Esophagus muscularis mucosa (tissue), 4 donors: ENCODE data around the gene MAD1L1. TPM values are rescaled to one million over a fixed set of nuclear protein-coding genes. Genes with fewer than 3 reads are reported as not detected.
"Not testable (repeated sequence)": the region's sequence is repeated elsewhere in the genome, so short reads cannot be mapped to it uniquely, and the experiment has no call there.

Experiments used
- DNase-seq: peaks from one replicate; pipeline ENCODE4 v3.0.0-alpha.2; 2017; ENCODE audit errors: extremely low spot score
- H3K27ac ChIP-seq, 4 donors: fragments of 200-600 bp; sonication (generic); replicated peaks in 1 of 4; 1 replicate in 3 of 4; 2 replicates in 1 of 4; pipeline ENCODE4 v1.5.1; 2016 to 2019; ENCODE audit warnings: mild to moderate bottlenecking in 1 of 4
- H3K27me3 ChIP-seq, 4 donors: fragments of 200-600 bp; sonication (generic); one replicate each; pipeline versions ENCODE4 v1.5.1 to v1.6.0; 2016 to 2019
- H3K36me3 ChIP-seq, 4 donors: fragments of 200-600 bp; sonication (generic); one replicate each; pipeline ENCODE4 v1.5.1; 2016 to 2019
- H3K4me1 ChIP-seq, 4 donors: fragments of 200-600 bp; sonication (generic); one replicate each; pipeline ENCODE4 v1.5.1; 2016 to 2019
- H3K4me3 ChIP-seq, 4 donors: fragments of 200-600 bp; sonication (generic); 1 replicate in 2 of 4; 2 replicates in 2 of 4; pipeline ENCODE4 v1.5.1; 2016 to 2019; ENCODE audit warnings: mild to moderate bottlenecking in 4 of 4, moderate library complexity in 1 of 4
- H3K9me3 ChIP-seq, 4 donors: fragments of 200-600 bp; sonication (generic); 1 replicate in 3 of 4; 2 replicates in 1 of 4; pipeline ENCODE4 v1.5.1; 2016 to 2019
- EP300 ChIP-seq: sonication (generic); formaldehyde crosslinking; IDR thresholded peaks from one replicate; pipeline ENCODE4 v1.6.1; 2017; ENCODE audit warnings: antibody characterized with exemption
- POLR2A ChIP-seq: fragments of 450-650 bp; IDR thresholded peaks from one replicate; pipeline ENCODE4 v1.6.1; 2017; ENCODE audit warnings: antibody characterized with exemption, moderate library complexity, mild to moderate bottlenecking, low read depth
- POLR2AphosphoS5 ChIP-seq, 2 donors: sonication (generic); formaldehyde crosslinking; IDR thresholded peaks; one replicate each; pipeline ENCODE4 v1.6.1; 2017; ENCODE audit warnings: antibody characterized with exemption in 2 of 2
- WGBS: methylation state at CpG from one replicate; pipeline ENCODE4 v1.1.5; 2018; 5-methylcytosine and 5-hydroxymethylcytosine counted together
- intact Hi-C: fragments of 100-400 bp; cut with DNase I; formaldehyde crosslinking; loops from one replicate; pipeline ENCODE4 v1.15.1; 2023
- total RNA-seq, 4 donors: library from RNA; depleted of rRNA; stranded (reverse); fragments of >200 nt; gene quantifications; one replicate each; pipeline versions ENCODE4 v1.1.0 to v1.2.1, GENCODE V29; 2016
- TF ChIP-seq, protein P1 (sequence below), 3 experiments: fragments of 200-600 bp in 2 of 3; fragments of 450-650 bp in 1 of 3; sonication (generic) in 2 of 3; IDR thresholded peaks; one replicate each; pipeline ENCODE4 v1.5.1; 2017 to 2019; ENCODE audit warnings: antibody characterized with exemption in 3 of 3, mild to moderate bottlenecking in 2 of 3, moderate library complexity in 1 of 3

Gene MAD1L1
- total RNA-seq, 4 donors from 2014 or later, result 22.2 to 33.1 (median 29.5) TPM

DNA sequence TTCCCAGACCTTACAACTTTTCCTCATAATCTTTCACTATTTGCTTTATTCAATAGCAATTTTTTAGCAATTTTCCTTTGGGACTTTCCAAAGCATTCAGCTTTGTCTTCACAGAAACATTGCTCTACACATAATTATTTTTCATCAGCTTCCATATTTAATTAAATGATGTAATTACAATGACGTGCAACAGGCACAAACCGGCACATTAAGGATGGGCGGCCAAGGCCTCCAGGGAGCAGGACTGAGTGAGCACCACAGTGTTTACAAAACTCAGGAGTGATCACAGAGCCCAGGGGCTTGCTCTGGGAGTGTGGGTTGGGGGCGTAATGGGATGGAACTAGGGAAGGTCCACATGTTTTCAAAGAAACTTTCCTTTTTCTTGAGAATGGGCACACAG is 69.8 kb downstream of the MAD1L1 start:
- Histone ChIP-seq H3K27ac (peak overlapping the region; percentile 18 to 47 (median 34)), H3K36me3 (peaks cover 0 to 5% (median 0%) of the 10 kb centered on the region in 4 donors), H3K4me1 (peaks cover 32 to 70% (median 50%) of the 10 kb centered on the region in 4 donors), H3K4me3 (no peak overlapping the region), H3K27me3 (no peaks in the 10 kb centered on the region), H3K9me3 (no peaks in the 10 kb centered on the region)
- intact Hi-C loops, result no loop called here
- WGBS, result 58% methylated on average over 4 of the region's 4 CpGs
- DNase-seq, result no peak
- no peak for TF ChIP-seq POLR2A

DNA sequence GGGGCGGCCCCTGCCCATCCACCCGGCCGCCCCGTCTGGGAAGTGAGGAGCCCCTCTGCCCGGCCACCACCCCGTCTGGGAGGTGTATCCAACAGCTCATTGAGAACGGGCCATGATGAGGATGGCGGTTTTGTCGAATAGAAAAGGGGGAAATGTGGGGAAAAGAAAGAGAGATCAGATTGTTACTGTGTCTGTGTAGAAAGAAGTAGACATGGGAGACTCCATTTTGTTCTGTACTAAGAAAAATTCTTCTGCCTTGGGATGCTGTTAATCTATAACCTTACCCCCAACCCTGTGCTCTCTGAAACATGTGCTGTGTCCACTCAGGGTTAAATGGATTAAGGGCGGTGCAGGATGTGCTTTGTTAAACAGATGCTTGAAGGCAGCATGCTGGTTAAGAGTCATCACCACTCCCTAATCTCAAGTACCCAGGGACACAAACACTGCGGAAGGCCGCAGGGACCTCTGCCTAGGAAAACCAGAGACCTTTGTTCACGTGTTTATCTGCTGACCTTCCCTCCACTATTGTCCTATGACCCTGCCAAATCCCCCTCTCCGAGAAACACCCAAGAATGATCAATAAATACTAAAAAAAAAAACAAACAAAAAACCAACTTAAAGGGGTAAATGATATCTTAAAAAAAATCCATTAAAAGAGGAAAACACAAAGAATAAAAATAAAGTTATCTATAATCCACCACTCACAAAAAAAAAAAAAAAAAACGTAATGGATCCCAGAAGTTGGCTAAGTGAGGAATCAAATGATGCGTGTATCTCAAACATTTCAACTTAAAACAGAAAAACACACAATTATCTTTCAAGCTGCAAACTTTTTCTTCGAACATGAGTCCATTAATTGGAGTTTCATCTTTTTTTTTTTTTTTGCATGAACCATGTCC is 70.5 kb downstream of the MAD1L1 start:
- WGBS, result 72% methylated on average over 12 of the region's 17 CpGs
- H3K9me3 ChIP-seq, H3K36me3 ChIP-seq, DNase-seq, intact Hi-C loops, H3K27ac ChIP-seq, H3K4me3 ChIP-seq, H3K27me3 ChIP-seq: not testable (repeated sequence)
- H3K4me1 ChIP-seq, result peaks cover 39 to 77% (median 57%) of the 10 kb centered on the region in 4 donors

DNA sequence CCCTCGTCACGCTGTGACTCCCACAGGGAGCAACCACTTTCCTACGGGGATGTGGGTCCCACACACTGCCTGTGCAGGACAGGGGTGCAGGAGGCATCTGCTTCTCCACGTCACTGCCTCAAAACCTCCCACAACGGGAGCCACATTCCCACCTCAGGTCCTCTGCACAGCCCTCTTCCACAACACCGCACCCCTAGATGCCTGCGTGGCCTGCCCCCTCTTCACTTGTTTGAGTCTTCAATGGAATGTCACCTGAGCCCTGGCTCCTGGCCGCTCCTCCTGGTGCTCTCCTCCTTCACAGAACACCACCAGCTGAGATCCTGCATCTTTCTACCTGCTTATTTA is 73.6 kb downstream of the MAD1L1 start:
- peaks cover 27 to 61% (median 48%) of the 10 kb centered on the region in 4 donors for H3K4me1 ChIP-seq
- TF ChIP-seq, protein P1, sequence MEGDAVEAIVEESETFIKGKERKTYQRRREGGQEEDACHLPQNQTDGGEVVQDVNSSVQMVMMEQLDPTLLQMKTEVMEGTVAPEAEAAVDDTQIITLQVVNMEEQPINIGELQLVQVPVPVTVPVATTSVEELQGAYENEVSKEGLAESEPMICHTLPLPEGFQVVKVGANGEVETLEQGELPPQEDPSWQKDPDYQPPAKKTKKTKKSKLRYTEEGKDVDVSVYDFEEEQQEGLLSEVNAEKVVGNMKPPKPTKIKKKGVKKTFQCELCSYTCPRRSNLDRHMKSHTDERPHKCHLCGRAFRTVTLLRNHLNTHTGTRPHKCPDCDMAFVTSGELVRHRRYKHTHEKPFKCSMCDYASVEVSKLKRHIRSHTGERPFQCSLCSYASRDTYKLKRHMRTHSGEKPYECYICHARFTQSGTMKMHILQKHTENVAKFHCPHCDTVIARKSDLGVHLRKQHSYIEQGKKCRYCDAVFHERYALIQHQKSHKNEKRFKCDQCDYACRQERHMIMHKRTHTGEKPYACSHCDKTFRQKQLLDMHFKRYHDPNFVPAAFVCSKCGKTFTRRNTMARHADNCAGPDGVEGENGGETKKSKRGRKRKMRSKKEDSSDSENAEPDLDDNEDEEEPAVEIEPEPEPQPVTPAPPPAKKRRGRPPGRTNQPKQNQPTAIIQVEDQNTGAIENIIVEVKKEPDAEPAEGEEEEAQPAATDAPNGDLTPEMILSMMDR (IDR thresholded peaks at IDR 0.05), result no peak
- TF ChIP-seq EP300, result no peak
- no peak for TF ChIP-seq POLR2A
- no peak for TF ChIP-seq POLR2AphosphoS5 (IDR thresholded peaks at IDR 0.05)
- H3K9me3 ChIP-seq, result no peaks in the 10 kb centered on the region
- WGBS, result 97% methylated on average over 8 of the region's 8 CpGs
- H3K27me3 ChIP-seq, result no peaks in the 10 kb centered on the region
- intact Hi-C loops, result loop anchor here (5.0 kb wide), 1 partner anchor 48 kb away; no protein-coding TSS in a partner anchor
- H3K4me3 ChIP-seq, result no peak overlapping the region
- DNase-seq, result no peak
- peak overlapping the region in 2 of 4 donors; percentile 82 to 86 for H3K27ac ChIP-seq
- no peaks in the 10 kb centered on the region for H3K36me3 ChIP-seq

DNA sequence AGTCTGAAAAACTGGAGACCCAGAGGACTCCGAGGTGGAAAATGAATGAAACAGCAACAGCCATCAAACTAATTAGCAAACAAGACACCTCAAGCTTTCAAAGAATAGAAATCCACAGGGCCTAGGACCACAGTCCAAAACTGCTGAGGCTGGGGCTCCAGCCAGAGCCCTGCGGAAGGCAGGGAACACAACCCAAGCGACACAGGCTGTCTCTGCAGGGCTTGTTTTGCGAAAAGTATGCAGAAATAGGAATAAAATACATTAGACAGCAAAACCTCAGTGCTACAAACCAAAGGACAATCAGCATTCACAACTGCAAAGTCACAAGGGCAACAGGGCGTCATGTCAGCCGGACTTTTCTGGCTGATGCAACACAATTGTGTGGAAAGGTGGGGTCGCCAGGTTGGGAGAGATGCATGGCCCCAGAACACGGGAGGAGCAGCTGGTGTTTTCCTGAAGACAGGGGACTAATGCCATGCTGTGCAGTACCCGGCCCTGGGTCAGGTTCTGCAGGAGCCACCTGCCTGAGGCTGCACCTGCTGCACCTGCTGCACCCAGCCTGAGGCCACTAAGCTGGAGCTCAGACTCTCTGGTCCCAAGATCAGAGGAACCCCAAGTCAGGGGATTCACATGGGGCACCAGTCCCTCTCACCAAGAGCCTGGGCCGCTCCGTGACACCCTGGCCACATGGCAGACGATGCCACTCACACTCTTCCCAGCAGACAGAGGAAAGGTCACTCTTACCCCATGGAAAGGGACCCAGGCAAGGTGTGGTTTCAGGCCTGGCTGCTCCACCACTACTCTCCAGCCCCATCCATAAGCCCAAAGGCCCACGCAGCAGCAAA is 74.2 kb downstream of the MAD1L1 start:
- Histone ChIP-seq H3K27ac (peak overlapping the region; percentile 75 to 86 (median 84)), H3K36me3 (no peaks in the 10 kb centered on the region), H3K27me3 (no peaks in the 10 kb centered on the region), H3K9me3 (no peaks in the 10 kb centered on the region), H3K4me3 (no peak overlapping the region), H3K4me1 (peaks cover 25 to 55% (median 42%) of the 10 kb centered on the region in 4 donors)
- intact Hi-C loops, result loop anchor here (5.0 kb wide), 1 partner anchor 49 kb away; no protein-coding TSS in a partner anchor
- WGBS, result 84% methylated on average over 13 of the region's 13 CpGs
- TF ChIP-seq EP300, result no peak
- TF ChIP-seq POLR2AphosphoS5 (IDR thresholded peaks at IDR 0.05), result no peak
- TF ChIP-seq POLR2A, result no peak
- TF ChIP-seq, protein P1 (IDR thresholded peaks at IDR 0.05), result no peak
- no peak for DNase-seq

DNA sequence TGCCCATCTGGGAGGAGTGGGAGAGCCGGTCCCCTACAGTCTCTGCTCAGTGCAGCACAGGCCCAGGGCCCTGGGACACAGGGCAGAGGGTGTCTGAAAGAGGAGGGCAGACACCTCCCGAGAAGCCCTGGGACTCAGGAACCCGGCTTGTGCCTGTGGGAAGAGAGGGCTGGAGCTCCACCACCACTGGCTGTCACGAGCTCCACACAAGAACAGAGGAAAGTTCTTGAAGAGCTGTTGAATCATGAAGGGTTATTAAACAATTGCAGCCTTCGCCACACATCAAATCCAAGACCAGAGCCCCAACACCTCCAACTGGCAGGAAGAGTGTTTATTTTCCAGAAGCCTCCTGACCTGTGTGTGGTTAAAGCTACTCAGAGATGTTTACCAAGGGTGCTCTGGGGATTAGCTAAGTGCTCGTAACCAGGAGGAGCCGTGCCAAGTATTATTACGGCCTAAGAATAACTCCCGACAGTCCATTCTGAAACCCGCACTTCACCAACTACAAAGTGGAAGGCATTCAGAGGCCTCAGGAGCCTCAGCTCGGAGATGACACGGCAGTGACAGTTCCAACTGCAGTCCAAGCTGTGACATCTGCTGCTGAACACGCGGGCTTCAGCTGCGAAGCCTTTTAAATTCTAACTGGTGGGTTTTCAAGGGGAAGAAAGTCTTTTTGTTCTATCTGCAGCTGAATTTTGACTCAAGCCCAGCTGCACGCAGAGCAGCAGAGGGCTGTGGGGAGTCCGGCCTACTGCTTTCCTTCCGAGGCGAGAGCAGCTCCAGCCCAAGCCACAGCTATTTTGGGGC is 75.1 kb downstream of the MAD1L1 start:
- H3K4me1 ChIP-seq, result peaks cover 19 to 46% (median 34%) of the 10 kb centered on the region in 4 donors
- DNase-seq, result peak; percentile 95
- TF ChIP-seq POLR2AphosphoS5 (IDR thresholded peaks at IDR 0.05) (peak; percentile 57 to 67), EP300 (peak; percentile 48), POLR2A (no peak)
- WGBS, result 25% methylated on average over 10 of the region's 19 CpGs
- intact Hi-C loops, result loop anchor here (5.0 kb wide), 1 partner anchor 50 kb away; no protein-coding TSS in a partner anchor
- no peak overlapping the region for H3K4me3 ChIP-seq
- peak overlapping the region; percentile 75 to 86 (median 84) for H3K27ac ChIP-seq
- no peaks in the 10 kb centered on the region for H3K9me3 ChIP-seq
- H3K27me3 ChIP-seq, result no peaks in the 10 kb centered on the region
- H3K36me3 ChIP-seq, result no peaks in the 10 kb centered on the region
